Naive thymus-derived CD4-positive, alpha-beta T cell (primary cell): ENCODE data around the gene DENND1A. TPM values are rescaled to one million over a fixed set of nuclear protein-coding genes. Genes with fewer than 3 reads are reported as not detected.

Experiments
- ATAC-seq: fragments of 150-1000 bp; cut with Tn5 transposase; 2 replicates; pipeline ENCODE4 v1.10.0; 2021; ENCODE audit warnings: mild to moderate bottlenecking, moderate library complexity
- CTCF ChIA-PET: fragments of 350-600 bp; sonication (Branson Sonifier 250); formaldehyde crosslinking; loops from one replicate; lab custom pipeline; 2021; ENCODE audit warnings: antibody characterized with exemption; lab: Charles Lee
- POLR2A ChIA-PET: fragments of 350-600 bp; sonication (Branson Sonifier 250); formaldehyde crosslinking; loops from one replicate; lab custom pipeline; 2021; ENCODE audit warnings: antibody characterized with exemption, inconsistent platforms; lab: Charles Lee
- DNase-seq, 9 donors: peaks; one replicate each; pipeline versions ENCODE4 v3.0.0 to v3.0.0-alpha.2; 2020 to 2022; ENCODE audit warnings: mixed read lengths in 1 of 9
- H3K27ac ChIP-seq: one replicate; pipeline ENCODE4 v1.7.0; 2013; ENCODE audit warnings: mild to moderate bottlenecking, low read depth, low read length, moderate library complexity
- H3K27me3 ChIP-seq, 2 donors: one replicate each; pipeline ENCODE4 v1.7.0; 2013; ENCODE audit warnings: low read length in 2 of 2, mild to moderate bottlenecking in 2 of 2, moderate library complexity in 2 of 2; ENCODE audit not compliant: control insufficient read depth in 2 of 2, insufficient read depth in 2 of 2
- H3K36me3 ChIP-seq, 3 experiments: 1 replicate in 2 of 3; 2 replicates in 1 of 3; pipeline ENCODE4 v1.7.0; 2013; ENCODE audit warnings: low read length in 3 of 3, mild to moderate bottlenecking in 3 of 3, moderate library complexity in 1 of 3; ENCODE audit not compliant: insufficient read depth in 3 of 3, control insufficient read depth in 2 of 3
- H3K4me1 ChIP-seq, 2 donors: one replicate each; pipeline ENCODE4 v1.7.0; 2013; ENCODE audit warnings: low read length in 2 of 2, mild to moderate bottlenecking in 2 of 2, moderate library complexity in 1 of 2; ENCODE audit not compliant: control insufficient read depth in 2 of 2, insufficient read depth in 2 of 2
- H3K4me3 ChIP-seq: 2 replicates; pipeline ENCODE4 v1.7.0; 2013; ENCODE audit warnings: mild to moderate bottlenecking, low read length
- H3K9me3 ChIP-seq, 3 experiments: 1 replicate in 2 of 3; 2 replicates in 1 of 3; pipeline ENCODE4 v1.7.0; 2013; ENCODE audit warnings: low read length in 3 of 3; ENCODE audit not compliant: control insufficient read depth in 2 of 3
- H3K27ac Mint-ChIP-seq, 9 donors: one replicate each; pipeline ENCODE4 v1.8.0; 2020 to 2022; ENCODE audit warnings: mixed read lengths in 9 of 9, mild to moderate bottlenecking in 8 of 9, moderate library complexity in 5 of 9, inconsistent platforms in 2 of 9
- H3K27me3 Mint-ChIP-seq, 5 donors: one replicate each; pipeline ENCODE4 v1.8.0; 2021 to 2022; ENCODE audit warnings: mixed read lengths in 5 of 5, mild to moderate bottlenecking in 1 of 5
- H3K36me3 Mint-ChIP-seq, 5 donors: one replicate each; pipeline ENCODE4 v1.8.0; 2020 to 2022; ENCODE audit warnings: mixed read lengths in 5 of 5, mild to moderate bottlenecking in 3 of 5, inconsistent platforms in 1 of 5
- H3K4me1 Mint-ChIP-seq, 7 donors: one replicate each; pipeline ENCODE4 v1.8.0; 2020 to 2022; ENCODE audit warnings: mixed read lengths in 7 of 7, mild to moderate bottlenecking in 3 of 7, inconsistent platforms in 1 of 7
- H3K4me3 Mint-ChIP-seq, 10 donors: one replicate each; pipeline ENCODE4 v1.8.0; 2020 to 2022; ENCODE audit warnings: mild to moderate bottlenecking in 10 of 10, mixed read lengths in 10 of 10, moderate library complexity in 6 of 10, inconsistent platforms in 2 of 10
- H3K9me3 Mint-ChIP-seq, 11 donors: one replicate each; pipeline ENCODE4 v1.8.0; 2020 to 2022; ENCODE audit warnings: mixed read lengths in 11 of 11, mild to moderate bottlenecking in 4 of 11, inconsistent platforms in 1 of 11, moderate library complexity in 1 of 11
- intact Hi-C, 2 donors: fragments of 100-400 bp; cut with micrococcal nuclease; formaldehyde crosslinking; loops; one replicate each; pipeline ENCODE4 v1.15.1; 2023
- polyA plus RNA-seq, 2 donors: library from polyadenylated mRNA; unstranded; fragments of 300-500 nt; fragmentation: Illumina TruSeq; gene quantifications; one replicate each; pipeline ENCODE4 v1.2.3, GENCODE V29; 2021
- total RNA-seq, 6 experiments: library from RNA in 5 of 6; stranded (reverse) in 5 of 6; gene quantifications; 1 replicate in 5 of 6; 2 replicates in 1 of 6; pipeline ENCODE4 v1.2.3 and lab custom pipeline; 2021 to 2026

Gene DENND1A
- total and polyA plus RNA-seq, 7 experiments from 2014 or later = 4.6 to 41.1 (median 16.5) TPM

DNA sequence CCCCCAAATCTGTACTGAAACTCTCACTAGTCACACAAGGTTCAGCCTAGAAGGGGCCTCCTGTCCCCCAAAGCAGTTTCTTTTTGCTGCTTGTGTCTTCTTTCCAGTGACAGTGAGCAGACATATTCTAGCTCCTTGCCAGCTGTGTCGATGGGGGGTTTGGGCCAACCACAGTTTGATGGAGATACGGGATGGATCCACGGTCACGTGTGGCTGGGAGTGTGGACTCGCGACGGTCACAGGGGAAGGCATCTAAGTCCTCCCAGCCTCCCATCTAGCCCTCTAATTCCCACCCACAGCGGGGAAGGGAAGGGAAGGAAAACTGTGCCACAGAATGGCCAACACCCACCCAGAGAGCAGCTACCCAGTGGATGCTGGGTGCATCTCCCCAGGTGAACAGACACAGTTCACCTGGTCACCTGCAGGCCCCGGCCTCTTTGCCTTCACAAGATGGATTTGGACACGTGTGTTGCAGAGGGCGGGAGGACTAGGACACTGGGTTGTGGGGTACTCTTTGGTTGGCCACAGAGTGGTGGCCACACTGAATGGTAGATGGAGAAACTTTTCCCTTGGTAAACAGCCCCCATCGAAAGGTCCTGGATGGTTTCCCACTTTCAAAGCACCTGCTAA lies 519.5 kb downstream of the DENND1A start:
- H3K4me1 Mint-ChIP-seq = peaks cover 0 to 16% (median 11%) of the 10 kb centered on the region in 7 donors
- no peak overlapping the region for H3K4me3 Mint-ChIP-seq
- no peak overlapping the region for H3K4me3 ChIP-seq
- POLR2A ChIA-PET = no interaction called here
- DNase-seq (no peak), ATAC-seq (no peak)
- CTCF ChIA-PET = no interaction called here
- H3K9me3 Mint-ChIP-seq = no peaks in the 10 kb centered on the region
- intact Hi-C loops = no loop called here
- H3K9me3 ChIP-seq = no peaks in the 10 kb centered on the region
- H3K36me3 ChIP-seq = no peaks in the 10 kb centered on the region
- no peaks in the 10 kb centered on the region for H3K27me3 Mint-ChIP-seq
- H3K27ac ChIP-seq = no peak overlapping the region
- H3K27me3 ChIP-seq = no peaks in the 10 kb centered on the region
- peaks cover 0 to 3% of the 10 kb centered on the region in 2 donors for H3K4me1 ChIP-seq
- no peak overlapping the region for H3K27ac Mint-ChIP-seq
- peaks cover 0 to 10% (median 5%) of the 10 kb centered on the region in 5 donors for H3K36me3 Mint-ChIP-seq

DNA sequence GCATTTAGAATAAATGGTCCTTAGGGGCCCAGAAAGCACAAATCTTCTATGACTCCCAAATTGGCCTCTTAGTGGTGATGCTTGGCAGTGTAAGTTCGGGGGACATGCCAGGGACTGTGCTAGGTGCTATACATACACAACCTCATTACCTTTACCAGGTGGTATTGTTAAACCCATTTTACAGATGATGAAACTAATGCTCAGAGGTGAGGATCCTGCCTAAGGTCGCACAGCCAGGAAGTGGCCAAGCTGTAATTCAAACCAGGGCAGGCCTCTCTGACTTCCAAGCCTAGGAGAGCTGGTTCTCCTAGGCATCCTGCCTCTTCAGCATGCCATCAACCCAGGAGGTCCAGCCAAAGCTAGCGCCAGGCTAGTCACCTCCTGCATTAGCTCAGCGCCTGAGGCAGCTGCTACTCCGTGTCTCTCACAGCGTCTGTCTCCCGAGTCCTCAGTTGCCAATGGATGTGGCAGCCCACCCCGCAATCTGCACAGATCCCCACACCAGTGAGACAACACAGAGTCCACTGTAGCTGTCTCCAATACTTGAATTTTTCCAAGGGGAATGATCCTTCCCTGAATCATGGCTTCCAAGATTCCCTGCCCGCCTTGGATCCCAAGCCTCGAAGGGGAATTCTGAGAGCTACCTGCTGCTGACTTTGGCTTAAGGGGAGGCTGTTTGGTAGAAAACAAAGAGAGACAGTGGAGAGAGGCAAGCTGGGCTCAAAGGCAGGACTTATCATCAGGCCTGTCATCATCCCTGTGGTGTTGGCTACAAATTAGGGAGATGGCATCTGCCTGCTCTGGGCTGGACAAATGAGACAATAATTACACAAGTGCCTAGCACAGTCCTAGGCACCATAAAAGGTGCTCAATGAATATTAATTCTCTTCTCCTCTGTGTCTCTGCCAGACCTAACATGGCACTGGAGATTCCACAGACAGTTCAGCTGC lies 521.3 kb downstream of the DENND1A start:
- Mint-ChIP-seq H3K36me3 (peaks cover 0 to 4% (median 0%) of the 10 kb centered on the region in 5 donors), H3K27ac (no peak overlapping the region), H3K4me3 (no peak overlapping the region), H3K27me3 (no peaks in the 10 kb centered on the region), H3K4me1 (peaks cover 0 to 16% (median 11%) of the 10 kb centered on the region in 7 donors), H3K9me3 (no peaks in the 10 kb centered on the region)
- Histone ChIP-seq H3K9me3 (no peaks in the 10 kb centered on the region), H3K27me3 (no peaks in the 10 kb centered on the region), H3K36me3 (no peaks in the 10 kb centered on the region), H3K4me3 (no peak overlapping the region), H3K27ac (no peak overlapping the region), H3K4me1 (peaks cover 0 to 3% of the 10 kb centered on the region in 2 donors)
- ChIA-PET POLR2A (no interaction called here), CTCF (no interaction called here)
- intact Hi-C loops = no loop called here
- DNase-seq = no peak
- no peak for ATAC-seq

DNA sequence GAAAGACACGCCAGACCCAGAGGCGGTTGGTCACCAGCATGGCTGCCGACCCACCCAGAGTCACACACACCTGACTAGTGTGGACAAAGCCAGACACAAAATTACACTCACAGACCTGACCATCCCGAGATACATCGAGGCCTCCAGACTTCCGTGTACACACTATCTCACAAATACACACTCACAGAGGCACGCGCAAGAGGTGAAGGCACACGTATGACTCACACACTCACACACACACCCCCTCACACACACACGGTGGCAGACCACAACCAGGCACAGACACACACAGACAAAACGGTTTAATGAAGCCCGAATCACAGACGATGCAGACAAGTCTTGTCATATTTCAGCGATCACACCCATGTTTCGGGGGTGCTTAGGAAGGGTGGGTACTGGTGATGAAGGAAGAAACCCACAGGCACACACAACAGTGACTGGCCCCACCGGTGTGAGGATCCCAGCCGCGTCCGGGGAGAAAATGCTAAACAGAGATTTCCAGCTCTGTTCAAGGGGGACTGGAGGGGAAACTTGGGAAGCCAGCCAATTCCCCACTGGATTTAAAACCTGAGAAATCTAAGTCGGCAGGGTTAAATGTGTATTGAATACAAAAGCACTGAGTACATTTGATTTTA lies 522.6 kb downstream of the DENND1A start:
- H3K4me1 ChIP-seq = peaks cover 0 to 3% of the 10 kb centered on the region in 2 donors
- DNase-seq (no peak), ATAC-seq (no peak)
- intact Hi-C loops = no loop called here
- H3K27me3 Mint-ChIP-seq = no peaks in the 10 kb centered on the region
- no peaks in the 10 kb centered on the region for H3K27me3 ChIP-seq
- H3K27ac Mint-ChIP-seq = no peak overlapping the region
- H3K27ac ChIP-seq = no peak overlapping the region
- no peaks in the 10 kb centered on the region for H3K9me3 ChIP-seq
- peaks cover 0 to 7% (median 0%) of the 10 kb centered on the region in 5 donors for H3K36me3 Mint-ChIP-seq
- H3K4me1 Mint-ChIP-seq = peaks cover 0 to 16% (median 11%) of the 10 kb centered on the region in 7 donors
- H3K36me3 ChIP-seq = no peaks in the 10 kb centered on the region
- H3K4me3 ChIP-seq = no peak overlapping the region
- POLR2A ChIA-PET = no interaction called here
- H3K4me3 Mint-ChIP-seq = no peak overlapping the region
- CTCF ChIA-PET = interaction anchor here (0.6 kb wide), 1 partner anchor 716 kb away, joined by 3 read pairs; no protein-coding TSS in a partner anchor
- H3K9me3 Mint-ChIP-seq = no peaks in the 10 kb centered on the region

DNA sequence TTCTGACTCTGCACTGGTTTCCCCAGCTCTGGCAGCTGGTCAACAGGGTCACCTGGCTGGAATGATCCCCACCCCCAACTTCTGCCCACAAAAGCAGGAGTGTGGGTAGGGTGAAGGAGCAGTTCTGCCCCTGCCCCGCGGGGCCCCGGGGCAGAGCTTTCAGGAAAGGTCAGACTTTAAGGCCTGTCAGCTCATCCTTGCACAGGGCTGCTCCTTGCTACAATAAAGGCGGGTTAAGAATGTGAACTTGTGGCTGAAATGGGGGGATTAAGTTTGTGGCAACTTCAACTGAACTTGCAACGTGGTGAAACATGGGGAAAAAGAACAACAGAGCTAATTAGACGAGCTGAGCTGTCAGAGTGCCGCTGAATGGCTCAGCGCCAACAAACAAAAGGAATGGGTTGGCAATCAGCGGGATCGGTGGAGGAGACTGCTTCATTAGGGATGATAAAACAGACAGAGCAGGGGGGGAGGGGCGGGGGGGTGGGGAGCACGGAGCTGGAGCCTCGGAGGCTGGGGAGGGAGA lies 523.2 kb downstream of the DENND1A start:
- Histone ChIP-seq H3K9me3 (no peaks in the 10 kb centered on the region), H3K4me1 (peaks cover 0 to 3% of the 10 kb centered on the region in 2 donors), H3K27ac (no peak overlapping the region), H3K36me3 (no peaks in the 10 kb centered on the region), H3K4me3 (no peak overlapping the region), H3K27me3 (no peaks in the 10 kb centered on the region)
- Mint-ChIP-seq H3K27me3 (no peaks in the 10 kb centered on the region), H3K36me3 (peaks cover 0 to 8% (median 0%) of the 10 kb centered on the region in 5 donors), H3K4me3 (no peak overlapping the region), H3K27ac (peak overlapping the region in 1 of 9 donors; percentile 36), H3K9me3 (no peaks in the 10 kb centered on the region), H3K4me1 (peaks cover 0 to 16% (median 11%) of the 10 kb centered on the region in 7 donors)
- ATAC-seq = no peak
- DNase-seq = no peak
- ChIA-PET POLR2A (interaction anchor here (0.6 kb wide), 1 partner anchor 17 kb away, joined by 3 read pairs; no protein-coding TSS in a partner anchor), CTCF (no interaction called here)
- intact Hi-C loops = no loop called here

DNA sequence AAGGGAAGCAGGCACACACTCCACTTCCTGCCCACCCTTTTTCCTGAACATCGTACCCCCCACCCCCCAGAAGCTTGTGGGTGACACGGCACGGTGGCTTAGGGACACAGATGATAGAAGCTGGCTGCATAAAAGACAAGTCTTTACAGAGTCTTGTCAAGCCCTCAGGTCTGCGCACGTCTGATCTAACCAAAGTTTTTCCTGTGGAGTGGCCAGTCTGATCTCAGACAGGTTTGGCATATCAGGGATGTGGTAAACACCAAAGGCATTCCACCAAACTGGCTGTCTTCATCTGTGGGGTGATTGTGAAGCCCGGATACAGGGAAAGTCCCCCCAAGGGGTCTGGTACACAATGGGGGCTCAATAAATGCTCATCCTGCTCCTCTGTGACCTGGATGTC lies 523.9 kb downstream of the DENND1A start:
- Mint-ChIP-seq H3K9me3 (no peaks in the 10 kb centered on the region), H3K27ac (peak overlapping the region in 5 of 9 donors; percentile 16 to 71 (median 43)), H3K36me3 (peaks cover 0 to 4% (median 0%) of the 10 kb centered on the region in 5 donors), H3K4me3 (no peak overlapping the region), H3K4me1 (peaks cover 0 to 16% (median 11%) of the 10 kb centered on the region in 7 donors), H3K27me3 (no peaks in the 10 kb centered on the region)
- no peaks in the 10 kb centered on the region for H3K27me3 ChIP-seq
- H3K36me3 ChIP-seq = no peaks in the 10 kb centered on the region
- intact Hi-C loops = no loop called here
- DNase-seq (no peak), ATAC-seq (no peak)
- no peaks in the 10 kb centered on the region for H3K9me3 ChIP-seq
- no peak overlapping the region for H3K27ac ChIP-seq
- ChIA-PET CTCF (no interaction called here), POLR2A (no interaction called here)
- no peak overlapping the region for H3K4me3 ChIP-seq
- H3K4me1 ChIP-seq = peaks cover 0 to 3% of the 10 kb centered on the region in 2 donors

DNA sequence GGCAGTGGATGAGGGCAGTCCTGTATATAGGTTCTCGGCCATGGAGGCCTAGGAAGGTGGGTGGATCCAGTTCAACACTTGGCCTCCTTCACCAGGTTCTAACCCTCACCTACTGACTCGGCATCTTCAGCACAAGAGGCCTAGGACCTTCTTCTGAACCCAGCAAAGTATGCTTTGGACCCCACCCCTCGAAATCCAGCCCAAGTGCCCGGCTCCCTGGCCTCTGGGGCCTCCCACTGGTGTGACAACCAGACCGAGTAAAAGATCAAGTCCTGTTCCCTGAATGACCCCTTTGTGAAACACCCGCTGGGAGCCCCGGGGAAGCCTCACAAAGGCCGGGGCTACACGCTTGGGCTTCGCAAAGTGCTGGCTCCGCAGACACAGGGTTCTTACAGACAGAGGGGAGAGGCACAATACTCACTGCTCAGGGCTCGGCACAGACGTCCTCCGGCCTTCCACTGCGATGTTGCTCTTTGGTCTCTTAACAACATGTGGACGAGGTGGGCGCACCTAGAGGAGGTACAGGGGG lies 526.9 kb downstream of the DENND1A start:
- H3K4me3 Mint-ChIP-seq = no peak overlapping the region
- H3K4me1 Mint-ChIP-seq = peaks cover 0 to 16% (median 11%) of the 10 kb centered on the region in 7 donors
- no peaks in the 10 kb centered on the region for H3K27me3 ChIP-seq
- H3K9me3 ChIP-seq = no peaks in the 10 kb centered on the region
- peaks cover 0 to 3% of the 10 kb centered on the region in 2 donors for H3K4me1 ChIP-seq
- ChIA-PET CTCF (no interaction called here), POLR2A (no interaction called here)
- peaks cover 0 to 4% (median 0%) of the 10 kb centered on the region in 5 donors for H3K36me3 Mint-ChIP-seq
- no peaks in the 10 kb centered on the region for H3K27me3 Mint-ChIP-seq
- no peaks in the 10 kb centered on the region for H3K9me3 Mint-ChIP-seq
- ATAC-seq = no peak
- H3K4me3 ChIP-seq = no peak overlapping the region
- H3K27ac ChIP-seq = no peak overlapping the region
- H3K36me3 ChIP-seq = no peaks in the 10 kb centered on the region
- intact Hi-C loops = loop anchor here in 1 of 2 donors (5.0 kb wide), 2 partner anchors 639 to 1134 kb away; no protein-coding TSS in a partner anchor
- DNase-seq = no peak
- peak overlapping the region in 1 of 9 donors; percentile 44 for H3K27ac Mint-ChIP-seq
